NCI-H1105 (cell line): ENCODE data around the gene SLC35F4.
"Not testable (repeated sequence)": the region's sequence is repeated elsewhere in the genome, so short reads cannot be mapped to it uniquely, and the experiment has no call there.

ENCODE experiments used
- DNase-seq: peaks from one replicate; lab custom pipeline; 2025; lab: John Stamatoyannopoulos, UW

SLC35F4 gene

GRCh38 chr14:57725399-57726077 is 140.4 kb downstream of the SLC35F4 start:
- no peak for DNase-seq

GRCh38 chr14:57722141-57722540 is 143.8 kb downstream of the SLC35F4 start:
- not testable (repeated sequence) for DNase-seq

DNA sequence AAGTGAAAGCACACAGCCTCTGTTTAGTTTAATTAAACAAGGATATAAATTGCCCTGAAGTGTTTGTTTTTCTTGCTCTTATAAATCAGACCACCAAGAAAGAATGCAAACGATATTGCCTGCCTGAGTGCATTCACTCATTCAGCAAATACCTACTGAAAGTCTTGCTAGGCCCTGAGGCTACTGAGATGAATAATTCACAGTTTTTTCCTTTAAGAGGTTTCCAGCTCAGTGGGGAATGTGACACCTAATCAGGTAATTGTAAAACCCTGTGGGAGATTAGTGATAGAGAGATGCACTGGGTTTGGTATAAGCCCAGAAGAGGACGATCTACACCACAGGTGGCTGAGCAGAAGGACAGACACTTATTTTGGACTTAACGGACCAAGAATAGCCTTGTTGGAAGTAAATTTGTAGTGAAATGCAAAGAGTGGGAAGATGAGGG is 151.4 kb downstream of the SLC35F4 start:
- DNase-seq: no peak

GRCh38 chr14:57712698-57713097 is 153.2 kb downstream of the SLC35F4 start:
- no peak for DNase-seq

DNA sequence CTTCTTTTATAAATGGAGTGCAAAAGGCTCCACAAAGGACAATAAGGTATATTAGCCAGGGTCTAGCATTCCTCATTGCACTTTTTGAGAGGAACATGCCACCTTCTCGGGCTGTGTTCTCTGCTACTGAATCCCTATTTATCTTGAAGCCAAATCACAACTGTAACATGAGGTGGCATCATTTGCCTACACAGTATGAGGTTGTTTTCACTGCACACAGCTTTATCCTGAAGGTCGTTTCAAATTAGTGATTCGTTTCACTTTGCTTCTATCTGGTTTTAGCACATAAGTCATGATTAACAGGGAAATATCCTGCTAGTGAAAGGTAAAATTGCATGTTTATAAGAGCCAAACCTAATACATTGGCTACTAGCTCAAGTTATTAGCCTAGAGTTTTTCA is 153.8 kb downstream of the SLC35F4 start:
- DNase-seq: no peak

DNA sequence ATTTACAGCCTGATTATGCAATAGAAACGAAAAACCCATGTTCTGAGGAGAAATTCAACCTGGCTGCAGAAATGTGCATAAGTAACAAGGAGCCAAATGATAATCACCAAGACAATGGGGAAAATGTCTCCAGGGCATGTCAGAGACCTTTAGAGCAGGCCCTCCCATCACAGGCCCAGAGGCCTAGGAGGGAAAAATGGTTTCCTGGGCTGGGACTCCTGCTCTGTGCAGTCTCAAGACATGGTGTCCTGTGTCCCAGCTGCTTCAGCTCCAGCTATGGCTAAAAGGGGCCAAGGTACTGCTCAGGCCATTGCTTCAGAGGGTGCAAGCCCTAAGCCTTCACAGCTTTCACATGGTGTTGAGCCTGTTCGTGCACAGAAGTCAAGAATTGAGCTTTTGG is 156.0 kb downstream of the SLC35F4 start:
- DNase-seq: no peak

DNA sequence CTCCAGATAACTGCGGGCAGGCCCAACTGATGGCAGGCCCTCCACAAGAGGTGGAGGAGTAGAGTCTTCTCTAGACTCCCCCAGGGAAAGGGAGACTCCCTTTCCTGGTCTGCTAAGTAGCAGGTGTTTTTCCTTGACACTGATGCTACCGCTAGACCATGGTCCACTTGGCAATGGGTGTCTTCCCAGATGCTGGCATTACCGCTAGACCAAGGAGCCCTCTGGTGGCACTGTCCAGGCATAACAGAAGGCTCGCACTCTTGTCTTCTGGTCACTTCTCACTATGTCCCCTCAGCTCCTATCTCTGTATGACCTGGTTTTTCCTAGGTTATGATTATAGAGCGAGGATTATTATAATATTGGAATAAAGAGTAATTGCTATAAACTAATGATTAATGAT is 156.8 kb downstream of the SLC35F4 start:
- not testable (repeated sequence) for DNase-seq

DNA sequence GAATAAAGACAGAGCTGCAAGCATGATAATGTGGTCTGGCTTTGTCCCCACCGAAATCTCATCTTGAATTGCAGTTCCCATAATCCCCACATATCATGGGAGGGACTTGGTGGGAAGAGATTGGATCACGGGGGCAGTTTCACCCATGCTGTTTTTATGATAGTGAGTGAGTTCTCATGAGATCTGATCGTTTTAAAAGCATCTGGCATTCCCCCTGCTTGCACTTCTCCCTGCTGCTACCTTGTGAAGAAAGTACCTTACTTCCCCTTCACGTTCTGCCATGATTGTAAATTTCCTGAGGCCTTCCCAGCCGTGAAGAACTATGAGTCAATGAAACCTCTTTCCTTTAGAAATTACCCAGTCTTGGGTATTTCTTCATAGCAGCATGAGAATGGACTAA is 158.7 kb downstream of the SLC35F4 start:
- no peak for DNase-seq

DNA sequence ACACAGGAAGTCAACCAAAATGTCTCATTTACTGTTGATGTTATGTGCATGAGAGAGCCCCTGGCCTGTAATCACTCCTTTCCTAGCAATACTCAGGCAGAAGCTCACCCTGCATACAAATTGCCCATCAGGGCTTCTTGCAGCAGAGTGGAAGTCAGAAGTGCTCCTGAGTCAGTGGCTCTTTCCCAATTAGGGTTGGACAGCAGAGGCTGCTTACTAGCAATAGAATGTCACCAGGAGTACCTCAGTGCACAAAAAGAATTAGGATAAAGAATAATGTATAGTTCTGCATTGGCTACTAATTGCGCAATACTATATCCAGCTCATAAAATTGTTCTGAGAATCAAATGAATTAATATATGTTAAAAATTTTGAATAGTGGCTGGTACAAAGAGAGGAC is 161.1 kb downstream of the SLC35F4 start:
- DNase-seq: no peak

GRCh38 chr14:57699947-57700346 is 165.9 kb downstream of the SLC35F4 start:
- no peak for DNase-seq

DNA sequence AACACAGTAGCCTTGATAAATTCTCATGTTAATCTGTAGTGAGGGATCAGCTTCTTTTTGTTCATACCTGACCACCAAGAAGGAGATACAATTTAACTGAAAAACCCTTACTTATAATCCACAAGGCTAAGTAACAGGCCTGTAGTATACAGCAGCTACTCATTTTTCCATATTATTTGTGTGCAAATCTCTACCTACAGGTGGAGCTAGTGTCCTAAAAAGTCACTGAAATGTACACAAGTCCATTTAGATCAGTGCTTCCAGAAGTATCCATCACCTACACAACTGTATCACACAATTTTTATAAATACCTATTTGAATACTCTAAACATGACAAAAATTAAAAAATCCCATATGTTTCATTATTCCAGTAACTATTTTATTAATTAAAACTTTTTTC is 173.2 kb downstream of the SLC35F4 start:
- no peak for DNase-seq

- DNase-seq: no peak
Observed at GRCh38 chr14:57687416-57687815, 178.5 kb downstream of the SLC35F4 start.

- no peak for DNase-seq
Observed at GRCh38 chr14:57686304-57686703, 179.6 kb downstream of the SLC35F4 start.

DNA sequence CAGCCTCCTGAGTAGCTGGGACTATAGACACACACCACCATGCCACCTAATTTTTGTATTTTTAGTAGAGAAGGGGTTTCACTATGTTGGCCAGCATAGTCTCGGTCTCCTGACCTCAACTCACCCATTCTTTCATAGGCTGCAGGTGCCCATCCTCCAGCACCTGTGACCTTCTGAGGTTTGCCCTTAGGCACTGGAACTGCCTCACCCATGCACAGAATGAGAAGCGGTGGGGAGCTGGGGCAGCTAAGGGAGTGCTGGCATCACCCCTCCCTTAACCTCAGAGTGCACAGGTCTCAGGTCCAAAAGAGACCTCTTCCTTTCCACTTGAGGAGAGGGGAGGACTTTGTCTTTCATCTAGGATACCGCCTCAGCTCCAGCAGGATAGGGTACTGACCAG is 194.9 kb downstream of the SLC35F4 start:
- DNase-seq: no peak

GRCh38 chr14:57660208-57660607 is 205.7 kb downstream of the SLC35F4 start:
- no peak for DNase-seq

DNA sequence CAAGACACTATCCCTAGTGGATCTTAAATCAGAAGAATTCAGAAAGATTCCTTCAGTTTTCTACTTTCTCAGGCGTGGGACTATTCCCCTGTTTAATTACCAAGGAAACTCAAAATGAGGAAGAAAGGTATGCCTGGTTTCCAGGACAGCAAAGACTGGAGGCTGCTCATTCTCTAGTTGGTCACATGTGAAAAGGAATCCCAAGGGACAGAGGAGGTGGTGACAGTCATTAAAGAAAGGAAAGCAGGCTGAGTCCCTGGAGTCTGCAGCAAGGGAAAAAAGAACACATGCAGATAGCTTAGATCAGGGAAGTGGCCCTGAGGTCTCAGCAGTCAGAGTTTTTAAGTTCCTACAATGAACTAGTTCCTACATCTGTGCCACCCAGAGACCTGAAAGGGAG is 206.8 kb downstream of the SLC35F4 start:
- no peak for DNase-seq

- no peak for DNase-seq
Observed at GRCh38 chr14:57657487-57657886, 208.4 kb downstream of the SLC35F4 start.

GRCh38 chr14:57656853-57657252 is 209.0 kb downstream of the SLC35F4 start:
- no peak for DNase-seq

DNA sequence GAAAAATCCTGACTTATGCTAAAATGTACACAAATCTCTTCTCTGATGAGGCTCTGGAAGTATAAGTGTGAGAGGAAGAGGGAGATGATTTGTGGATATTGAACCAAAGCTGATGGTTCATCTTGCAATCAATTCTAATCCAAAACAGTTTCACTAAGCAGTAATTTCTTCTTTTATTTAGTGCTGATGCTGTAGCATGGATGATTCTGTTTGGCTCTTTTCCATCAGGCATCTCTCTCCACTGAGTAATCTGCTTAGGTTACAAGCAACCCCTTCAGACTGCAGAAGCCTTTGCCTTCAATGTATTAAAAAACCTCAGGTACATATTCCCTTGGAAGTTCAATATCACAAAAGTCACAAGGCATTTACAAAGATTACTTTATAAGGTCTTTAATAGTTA is 213.1 kb downstream of the SLC35F4 start:
- no peak for DNase-seq

GRCh38 chr14:57641776-57642175 is 224.1 kb downstream of the SLC35F4 start:
- no peak for DNase-seq

DNA sequence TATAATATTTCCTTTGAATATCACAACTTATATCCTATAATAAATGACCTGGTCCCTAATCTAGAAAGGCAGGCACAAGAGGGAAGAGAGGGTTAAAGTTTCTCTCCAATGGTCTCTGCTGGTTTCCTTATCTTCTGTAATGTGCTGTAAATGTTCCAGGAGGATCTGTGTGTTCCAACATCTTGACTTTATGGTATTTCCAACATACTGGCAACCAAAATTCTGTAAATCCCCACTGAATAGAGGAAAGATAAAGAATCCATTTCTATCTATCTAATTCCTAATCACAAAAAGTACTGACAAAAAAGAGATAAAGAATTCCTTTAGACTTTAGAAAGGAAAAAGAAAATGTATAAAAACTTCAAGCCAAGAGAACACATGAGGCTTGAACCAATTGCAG is 225.9 kb downstream of the SLC35F4 start:
- DNase-seq: no peak

DNA sequence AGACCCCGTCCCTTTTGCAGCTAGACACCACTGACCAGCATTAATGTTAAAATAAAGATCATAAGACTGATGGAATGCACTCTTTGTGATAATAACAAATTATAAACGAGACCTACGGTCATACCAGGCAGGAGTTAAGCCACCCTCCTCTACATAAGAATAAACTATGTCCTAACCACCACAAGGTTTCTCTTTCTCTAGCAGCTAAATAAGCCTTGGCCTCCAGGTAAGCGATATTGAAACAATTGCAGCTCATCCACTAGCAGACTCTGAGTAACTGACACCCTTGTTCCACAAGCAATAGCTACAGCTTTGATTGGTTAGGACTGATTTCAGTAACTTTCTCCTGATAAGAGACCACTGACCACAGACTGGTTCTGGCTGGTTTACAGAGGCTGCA is 228.0 kb downstream of the SLC35F4 start:
- no peak for DNase-seq

DNA sequence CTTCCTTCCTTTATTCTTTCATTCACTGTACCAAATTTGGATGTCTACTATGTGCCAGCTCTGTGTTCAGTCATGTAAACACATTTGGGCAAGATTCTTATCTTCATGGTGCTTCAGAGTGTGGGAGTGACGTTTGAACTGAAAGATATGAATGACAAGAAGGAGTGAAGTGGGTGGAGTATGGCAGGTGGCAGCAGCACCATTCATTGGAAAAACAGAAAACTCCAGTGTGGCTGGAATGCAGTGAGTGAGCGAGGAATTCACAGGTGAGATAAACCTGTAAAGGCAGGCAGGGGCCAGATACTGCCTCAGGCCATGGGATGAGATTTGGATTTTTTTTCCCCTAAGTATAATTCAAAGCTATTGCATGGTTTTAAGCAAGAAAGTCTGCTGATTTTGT is 231.6 kb downstream of the SLC35F4 start:
- no peak for DNase-seq

DNA sequence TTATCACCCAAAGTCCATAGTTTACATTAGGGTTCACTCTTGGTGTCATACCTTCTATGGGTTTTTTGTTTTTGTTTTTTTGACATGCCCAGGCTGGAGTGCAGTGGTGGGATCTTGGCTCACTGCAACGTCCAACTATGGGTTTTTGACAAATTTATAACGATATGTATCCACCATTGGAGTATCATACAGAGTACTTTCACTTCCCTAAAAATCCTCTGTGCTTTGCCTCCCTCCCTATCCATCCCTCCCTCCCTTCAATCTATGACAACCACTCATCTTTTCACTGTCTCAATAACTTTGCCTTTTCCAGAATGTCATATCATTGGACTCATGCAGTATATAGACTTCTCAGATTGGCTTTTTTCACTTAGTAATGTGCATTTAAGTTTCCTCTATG is 233.2 kb downstream of the SLC35F4 start:
- DNase-seq: no peak

DNA sequence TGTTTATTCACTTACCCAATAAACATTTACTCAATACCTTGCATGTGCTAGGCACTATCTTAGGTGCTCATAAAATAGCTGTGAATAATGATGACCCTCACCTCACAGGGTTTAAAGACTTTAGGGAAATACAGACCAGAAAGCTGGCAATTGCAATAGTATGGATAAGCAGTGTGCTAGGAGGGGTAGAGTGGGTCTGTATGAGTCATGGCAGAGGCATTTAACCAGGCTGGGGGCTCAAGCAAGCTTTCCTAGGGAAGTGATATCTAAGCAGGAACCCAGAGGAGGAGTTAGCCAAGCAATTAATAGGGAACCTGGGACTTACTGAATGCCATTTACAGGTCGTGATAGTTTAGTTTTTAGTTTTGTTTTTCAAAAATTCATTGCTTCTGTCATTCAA is 248.4 kb downstream of the SLC35F4 start:
- no peak for DNase-seq
